ENCODE results near the gene ADAMTS9. TPM values are rescaled to one million over a fixed set of nuclear protein-coding genes. Genes with fewer than 3 reads are reported as not detected.

ADAMTS9 gene
- total RNA-seq, 4 donors from 2014 or later: 6.3 to 20.1 (median 13.0) TPM

DNA sequence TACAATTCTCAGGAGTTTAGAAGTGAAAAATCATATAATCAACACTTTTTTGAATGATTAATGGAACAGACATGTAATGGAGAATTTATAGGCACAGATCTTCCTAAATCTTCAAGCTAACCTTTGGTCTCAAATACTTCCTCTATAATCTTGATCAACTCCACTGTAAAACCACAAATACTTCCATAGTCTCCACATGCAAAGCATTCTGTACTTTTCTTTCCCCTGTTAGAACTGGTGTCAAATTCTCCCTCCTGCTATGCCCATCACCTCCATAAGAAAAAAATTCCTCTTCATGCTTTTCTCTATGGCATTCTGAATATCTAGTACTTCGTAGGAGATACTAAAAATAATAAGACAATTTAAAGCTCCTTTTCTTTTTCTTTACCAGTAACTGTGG lies 214.3 kb downstream of the ADAMTS9 start:
- in situ Hi-C loops (cut with MboI; ENCODE audit: low pct_ligation_motif_present in 1 of 4, low pct_unique_long_range_greater_than_20kb in 1 of 4, low sequenced_read_pairs in 3 of 4) (no loop called here), intact Hi-C loops (cut with DNase I; ENCODE audit: low total_unique reads) (loop anchor here (10.0 kb wide), 1 partner anchor 69 kb away; no protein-coding TSS in a partner anchor)

DNA sequence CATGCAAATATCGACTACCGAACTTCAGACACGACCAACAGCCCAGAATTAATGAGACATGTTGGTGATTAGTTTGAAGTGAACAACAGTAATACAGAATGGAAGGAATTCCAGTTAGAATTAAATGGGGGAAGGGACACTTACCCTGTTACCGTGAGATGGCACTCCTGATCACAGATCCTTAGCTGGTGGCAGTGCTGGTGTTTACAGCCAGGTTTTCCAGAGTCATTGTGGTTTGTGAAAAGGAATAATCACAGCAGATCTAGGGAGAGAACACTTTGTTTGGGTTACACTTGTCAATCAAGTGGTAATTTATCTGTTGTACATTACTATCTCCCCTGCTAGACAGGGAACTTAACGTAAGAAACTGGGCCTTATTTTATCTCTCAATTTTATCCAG lies 217.4 kb downstream of the ADAMTS9 start:
- H3K27me3 ChIP-seq: no peaks in the 10 kb centered on the region
- no peaks in the 10 kb centered on the region for H3K36me3 ChIP-seq
- 82 to 83% methylated on average over 5 of the region's 5 CpGs for WGBS, 2 donors (ENCODE audit: low coverage in 1 of 2)
- TF ChIP-seq, protein P1, sequence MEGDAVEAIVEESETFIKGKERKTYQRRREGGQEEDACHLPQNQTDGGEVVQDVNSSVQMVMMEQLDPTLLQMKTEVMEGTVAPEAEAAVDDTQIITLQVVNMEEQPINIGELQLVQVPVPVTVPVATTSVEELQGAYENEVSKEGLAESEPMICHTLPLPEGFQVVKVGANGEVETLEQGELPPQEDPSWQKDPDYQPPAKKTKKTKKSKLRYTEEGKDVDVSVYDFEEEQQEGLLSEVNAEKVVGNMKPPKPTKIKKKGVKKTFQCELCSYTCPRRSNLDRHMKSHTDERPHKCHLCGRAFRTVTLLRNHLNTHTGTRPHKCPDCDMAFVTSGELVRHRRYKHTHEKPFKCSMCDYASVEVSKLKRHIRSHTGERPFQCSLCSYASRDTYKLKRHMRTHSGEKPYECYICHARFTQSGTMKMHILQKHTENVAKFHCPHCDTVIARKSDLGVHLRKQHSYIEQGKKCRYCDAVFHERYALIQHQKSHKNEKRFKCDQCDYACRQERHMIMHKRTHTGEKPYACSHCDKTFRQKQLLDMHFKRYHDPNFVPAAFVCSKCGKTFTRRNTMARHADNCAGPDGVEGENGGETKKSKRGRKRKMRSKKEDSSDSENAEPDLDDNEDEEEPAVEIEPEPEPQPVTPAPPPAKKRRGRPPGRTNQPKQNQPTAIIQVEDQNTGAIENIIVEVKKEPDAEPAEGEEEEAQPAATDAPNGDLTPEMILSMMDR (IDR thresholded peaks at IDR 0.05): no peak
- TF ChIP-seq EP300 (IDR thresholded peaks at IDR 0.05; ENCODE audit: low read depth): no peak
- TF ChIP-seq POLR2A (IDR thresholded peaks at IDR 0.05): no peak
- TF ChIP-seq POLR2AphosphoS5 (IDR thresholded peaks at IDR 0.05): no peak
- no peak for DNase-seq
- in situ Hi-C loops (cut with MboI; ENCODE audit: low pct_ligation_motif_present in 1 of 4, low pct_unique_long_range_greater_than_20kb in 1 of 4, low sequenced_read_pairs in 3 of 4): no loop called here
- intact Hi-C loops (cut with DNase I; ENCODE audit: low total_unique reads): loop anchor here (10.0 kb wide), 1 partner anchor 66 kb away; no protein-coding TSS in a partner anchor
- H3K27ac ChIP-seq: no peak overlapping the region
- no peaks in the 10 kb centered on the region for H3K4me1 ChIP-seq
- H3K4me3 ChIP-seq: no peak overlapping the region
- H3K9me3 ChIP-seq: no peaks in the 10 kb centered on the region

More for the DNA sequence above, 214.3 kb downstream of the ADAMTS9 start:
- H3K27me3 ChIP-seq: no peaks in the 10 kb centered on the region
- no peak for DNase-seq
- H3K9me3 ChIP-seq: no peaks in the 10 kb centered on the region
- 60 to 67% methylated on average over 1 of the region's 1 CpG for WGBS, 2 donors (ENCODE audit: low coverage in 1 of 2)
- H3K4me1 ChIP-seq: no peaks in the 10 kb centered on the region
- no peak for TF ChIP-seq POLR2AphosphoS5 (IDR thresholded peaks at IDR 0.05)
- TF ChIP-seq POLR2A (IDR thresholded peaks at IDR 0.05): no peak
- TF ChIP-seq, protein P1 (IDR thresholded peaks at IDR 0.05): no peak
- TF ChIP-seq EP300 (IDR thresholded peaks at IDR 0.05; ENCODE audit: low read depth): no peak
- no peak overlapping the region for H3K4me3 ChIP-seq
- H3K27ac ChIP-seq: no peak overlapping the region
- H3K36me3 ChIP-seq: no peaks in the 10 kb centered on the region

GRCh38 chr3:64467255-64467944 lies 220.4 kb downstream of the ADAMTS9 start:
- Histone ChIP-seq H3K4me1 (no peaks in the 10 kb centered on the region), H3K27ac (no peak overlapping the region), H3K27me3 (no peaks in the 10 kb centered on the region), H3K36me3 (no peaks in the 10 kb centered on the region), H3K4me3 (no peak overlapping the region), H3K9me3 (no peaks in the 10 kb centered on the region)
- intact Hi-C loops (cut with DNase I; ENCODE audit: low total_unique reads): no loop called here
- in situ Hi-C loops (cut with MboI; ENCODE audit: low pct_ligation_motif_present in 1 of 4, low pct_unique_long_range_greater_than_20kb in 1 of 4, low sequenced_read_pairs in 3 of 4): no loop called here
- WGBS, 2 donors (ENCODE audit: low coverage in 1 of 2): 70 to 78% methylated on average over 3 to 5 of the region's 5 CpGs
- no peak for DNase-seq
- TF ChIP-seq, protein P1 (IDR thresholded peaks at IDR 0.05): no peak
- TF ChIP-seq POLR2A (IDR thresholded peaks at IDR 0.05): no peak
- TF ChIP-seq POLR2AphosphoS5 (IDR thresholded peaks at IDR 0.05): no peak
- no peak for TF ChIP-seq EP300 (IDR thresholded peaks at IDR 0.05; ENCODE audit: low read depth)

Small RNA genes lying within 50 kb of the gene (small RNA-seq; reads per million reads assigned to genes)
- 0 reads per million in 4 donors for gene RNU6-739P
